ENCODE results near the gene HACD3. TPM values are rescaled to one million over a fixed set of nuclear protein-coding genes. Genes with fewer than 3 reads are reported as not detected.

Gene HACD3
- total and polyA plus RNA-seq, 9 of the 15 experiments (the other 6 are each of a cell fraction or from before 2014, with no cell fraction given) = 48.1 to 117 (median 72.8) TPM

- TF ChIP-seq TFE3 (CRISPR knock-in tag; IDR thresholded peaks at IDR 0.05) = no peak
- TF ChIP-seq ZBTB5 (IDR thresholded peaks at IDR 0.05) = 0 out of 2 replicates have a peak, but pooled peaks have one; percentile 53
- peak; percentile 83; the same call in 1 of the 2 replicates for TF ChIP-seq CHAMP1 (IDR thresholded peaks at IDR 0.05)
- TF ChIP-seq PBX2 (CRISPR knock-in tag; IDR thresholded peaks at IDR 0.05; ENCODE audit: low read depth) = no peak
- no peak for TF ChIP-seq PBX2 (tag; conservative IDR thresholded peaks at IDR 0.05; ENCODE audit: low read depth)
- no peak for TF ChIP-seq ZNF707 (CRISPR knock-in tag; conservative IDR thresholded peaks at IDR 0.05)
- no peak for TF ChIP-seq USF2 (CRISPR knock-in tag; IDR thresholded peaks at IDR 0.05)
- no peak for TF ChIP-seq HEY1 (CRISPR knock-in tag; IDR thresholded peaks at IDR 0.05; ENCODE audit: borderline replicate concordance)
- TF ChIP-seq HMGN3 (IDR thresholded peaks at IDR 0.05; ENCODE audit: borderline replicate concordance, extremely low read depth, insufficient read length, low read depth, low read length) = peak; percentile 96
- peak; percentile 78 for TF ChIP-seq FOXP1 (CRISPR knock-in tag; IDR thresholded peaks at IDR 0.05)
- TF ChIP-seq GABPA (tag; conservative IDR thresholded peaks at IDR 0.05; ENCODE audit: low read depth) = peak; percentile 97
- peak; percentile 80 for TF ChIP-seq TAF7 (tag; IDR thresholded peaks at IDR 0.05)
- no peak for TF ChIP-seq CBFB (CRISPR knock-in tag; IDR thresholded peaks at IDR 0.05)
- no peak for TF ChIP-seq ZNF57 (CRISPR knock-in tag; IDR thresholded peaks at IDR 0.05)
- TF ChIP-seq MXD1 (CRISPR knock-in tag; IDR thresholded peaks at IDR 0.05; ENCODE audit: borderline replicate concordance, poor library complexity, severe bottlenecking) = no peak
- no peak for TF ChIP-seq HDAC8 (tag; IDR thresholded peaks at IDR 0.05)
These were observed 80.8 kb downstream of the HACD3 start, which contains the start of gene INTS14 (continued) for GRCh38 chr15:65610871-65611718.

Data from K562 (cell line).